Activated CD8-positive, alpha-beta memory T cell treated with anti-CD3 and anti-CD28 coated beads, Interleukin-2, amount 50 U/mL, for 24 hours (primary cell): ENCODE results near the gene TMEM179.

ENCODE experiments used
- DNase-seq: peaks from one replicate; pipeline ENCODE4 v3.0.0-alpha.2; 2020; ENCODE audit errors: extremely low read depth

TMEM179 gene

DNA sequence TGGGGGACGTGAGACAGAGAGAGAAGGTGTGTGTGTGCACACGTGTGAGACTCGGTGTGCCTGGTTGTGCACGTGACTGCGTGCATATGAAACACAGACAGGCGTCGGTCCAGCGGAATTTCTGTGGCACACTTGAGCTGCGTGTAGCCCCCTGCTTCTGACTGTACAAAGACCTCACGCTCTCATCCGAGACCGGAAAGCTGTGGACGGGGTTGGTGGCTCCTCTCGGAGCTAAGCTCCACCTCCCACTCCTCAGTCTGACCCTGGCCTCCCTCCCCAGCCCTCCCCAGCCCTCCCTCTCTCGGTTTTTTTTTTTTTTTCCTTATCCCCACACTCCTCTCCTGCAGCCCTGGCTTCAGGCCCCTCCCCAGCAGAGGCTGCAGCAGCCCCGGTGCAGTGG, 33.3 kb downstream of the TMEM179 start:
- DNase-seq = no peak

DNA sequence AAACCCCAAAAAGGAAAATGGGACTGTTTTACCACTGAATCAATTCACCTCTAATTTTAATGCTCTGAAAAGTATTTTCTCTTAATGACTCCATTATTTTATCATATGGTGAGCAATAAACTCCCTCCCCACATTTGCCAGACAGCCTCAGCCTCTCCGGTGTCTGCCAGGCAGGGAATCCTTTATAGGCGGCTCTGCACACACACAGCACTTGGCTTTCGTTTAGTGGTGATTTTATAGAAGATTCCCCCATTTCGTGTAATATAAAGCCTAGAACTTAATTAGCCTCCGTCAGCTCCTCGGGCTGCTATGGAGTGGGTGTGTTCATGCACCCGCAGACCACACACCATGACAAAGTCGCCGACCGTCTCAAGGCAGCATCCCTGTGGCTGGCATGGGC, 35.1 kb downstream of the TMEM179 start:
- DNase-seq = no peak

DNA sequence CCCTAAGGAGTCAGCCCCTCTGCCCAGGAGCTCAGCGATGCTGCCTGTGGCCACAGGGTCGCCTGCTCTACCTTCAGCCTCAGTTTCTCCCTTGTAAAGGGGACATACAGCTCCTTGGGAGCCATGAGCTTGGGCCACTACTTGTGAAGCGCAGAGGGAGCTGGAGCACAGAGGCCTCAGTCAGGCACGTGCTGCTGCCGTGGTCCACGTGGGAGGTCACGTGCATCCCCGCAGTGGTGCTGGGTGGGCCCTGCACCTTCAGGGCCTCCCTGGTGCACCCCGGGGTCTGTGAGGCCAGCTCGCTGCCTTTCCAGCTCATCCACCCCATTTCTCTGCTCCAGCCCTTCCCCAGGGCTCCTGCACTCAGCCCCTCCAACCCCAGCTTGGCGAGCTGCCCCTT, 36.0 kb downstream of the TMEM179 start:
- no peak for DNase-seq

DNA sequence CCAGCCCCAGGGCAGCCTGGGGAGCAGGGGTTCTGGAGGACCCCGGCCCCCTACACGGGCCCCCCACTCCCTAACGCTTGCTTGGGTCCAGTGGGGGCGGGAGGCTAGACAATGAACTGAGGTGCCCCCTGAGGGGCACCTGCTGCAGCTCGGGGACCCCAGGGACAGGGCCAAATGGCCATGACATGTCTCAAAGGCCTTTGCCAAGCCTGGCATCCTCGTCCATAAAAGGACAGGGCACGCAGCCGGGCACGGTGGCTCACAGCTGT, 36.7 kb downstream of the TMEM179 start:
- DNase-seq = no peak

DNA sequence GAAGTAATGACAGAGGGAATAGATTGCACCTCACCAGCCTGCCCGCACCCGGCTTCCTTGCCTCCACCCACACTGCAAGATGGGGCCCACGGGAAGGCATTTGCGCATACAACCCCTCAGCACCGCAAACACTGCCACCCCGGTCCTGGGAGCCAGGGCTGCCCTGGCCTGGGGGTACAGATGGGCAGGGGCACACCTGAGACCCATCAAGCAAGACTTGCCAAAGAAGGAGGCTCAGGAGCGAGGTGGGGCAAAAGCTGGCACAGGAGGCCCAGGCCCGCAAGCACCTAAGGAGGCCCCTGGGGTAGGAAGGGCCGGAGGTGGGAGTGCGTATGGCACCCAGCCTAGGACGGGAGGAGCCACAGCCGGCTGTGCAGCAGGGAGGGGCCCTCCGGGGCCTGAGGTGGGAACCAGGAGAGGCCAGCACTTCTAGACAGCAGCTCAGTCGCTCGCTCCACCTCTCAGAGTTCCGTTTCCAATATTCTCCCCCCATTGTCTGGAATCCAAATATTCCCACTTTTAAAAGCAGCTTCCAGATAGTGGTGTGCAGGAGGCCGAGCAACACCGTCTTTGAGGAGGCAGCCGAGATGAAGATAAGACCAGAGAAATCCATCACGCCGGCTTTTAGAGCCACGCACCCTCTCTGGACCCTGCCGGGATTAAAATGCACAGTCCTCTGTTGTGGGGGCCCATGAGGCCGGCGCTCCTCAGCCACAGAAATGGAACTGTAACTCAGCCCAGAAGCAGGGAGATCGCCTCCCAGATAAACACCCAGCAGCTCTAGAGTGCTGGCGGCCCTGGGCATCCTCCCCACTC, 37.2 kb downstream of the TMEM179 start:
- no peak for DNase-seq

DNA sequence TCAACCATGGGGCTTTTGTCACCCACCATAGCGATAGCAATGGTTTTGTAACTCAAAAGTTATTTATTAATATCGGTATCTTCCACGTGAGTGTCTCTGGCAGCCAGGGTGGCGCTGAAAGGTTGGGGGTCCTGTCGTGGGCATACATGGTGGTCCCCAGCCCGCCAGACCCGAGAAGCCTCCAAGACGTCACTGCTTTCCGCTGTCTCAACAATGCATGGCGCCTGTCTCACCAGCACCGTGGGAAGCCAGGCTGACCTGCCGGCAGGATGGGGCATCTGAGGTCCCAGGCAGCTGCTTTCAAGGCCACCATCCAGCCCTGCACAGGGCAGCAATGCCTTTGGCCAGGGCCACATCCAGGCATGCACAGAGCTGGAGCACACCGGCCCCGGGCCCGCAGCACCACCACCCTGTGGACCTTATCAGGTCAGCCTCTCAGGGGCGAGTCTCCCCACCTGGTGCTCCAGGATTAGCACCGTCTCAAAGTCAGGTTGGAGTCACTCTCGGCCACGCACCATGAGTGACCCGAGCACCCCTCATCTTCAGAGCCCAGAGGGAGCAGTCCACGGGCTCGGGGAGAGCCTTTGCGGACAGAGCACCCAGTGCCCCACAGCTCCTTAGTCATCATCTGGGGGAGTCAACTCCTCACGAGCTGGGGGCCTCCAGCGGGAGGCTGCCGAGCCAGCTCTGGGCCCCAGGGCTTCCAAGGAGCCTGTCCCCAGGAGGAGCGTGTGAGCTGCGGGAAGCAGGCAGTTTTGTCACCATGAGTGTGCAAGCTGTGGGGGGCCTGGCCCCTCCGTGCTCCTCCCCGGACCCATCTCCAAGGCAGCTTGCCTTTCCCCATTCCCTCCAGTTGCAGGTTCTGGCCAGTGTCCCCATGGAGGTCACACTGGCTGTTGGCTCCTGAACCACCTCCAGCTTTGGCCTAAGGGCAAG, 39.6 kb downstream of the TMEM179 start:
- DNase-seq = no peak

DNA sequence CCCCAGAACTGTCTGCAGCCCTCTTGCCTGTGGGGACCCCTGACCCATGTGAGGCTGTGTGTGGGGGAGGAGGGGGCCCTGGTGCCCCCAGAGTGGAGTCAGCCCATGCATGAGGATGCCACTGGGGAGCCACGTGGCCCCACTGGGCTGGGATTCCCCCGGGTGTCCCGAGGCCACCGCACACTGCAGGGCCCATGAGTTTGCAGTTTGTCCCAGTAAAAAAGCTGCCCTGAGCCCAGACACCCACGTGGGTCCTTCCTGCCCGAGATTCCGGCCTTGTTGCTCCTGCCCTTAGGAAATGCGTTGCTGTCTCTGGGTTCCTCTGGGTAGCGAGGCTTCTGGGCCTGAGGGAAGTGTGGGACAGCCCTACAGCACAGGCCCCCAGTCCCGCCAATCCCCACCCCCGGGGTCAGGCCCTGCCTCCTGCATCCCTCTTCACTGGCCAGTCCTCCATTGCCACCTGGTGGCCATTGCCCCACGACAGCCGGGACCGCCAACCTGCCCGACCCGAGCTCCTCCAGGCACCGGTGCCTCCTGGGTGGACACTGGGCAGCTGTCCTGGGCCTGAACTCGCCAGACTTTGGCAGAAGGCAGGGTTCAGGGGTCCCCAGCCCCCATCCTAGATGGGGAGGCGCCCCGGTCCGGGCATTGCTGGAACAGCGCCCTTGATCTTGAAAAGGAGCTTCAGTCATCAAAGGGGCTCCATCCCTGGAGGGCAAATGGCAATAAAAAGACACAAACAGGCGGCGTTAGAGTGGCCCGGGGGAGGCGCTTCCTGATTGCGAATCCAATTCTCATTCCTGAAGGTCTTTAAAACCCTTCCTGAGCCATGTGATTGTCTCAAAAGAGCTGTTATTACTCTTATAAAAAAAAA, 40.6 kb downstream of the TMEM179 start:
- DNase-seq = peak; percentile 12

DNA sequence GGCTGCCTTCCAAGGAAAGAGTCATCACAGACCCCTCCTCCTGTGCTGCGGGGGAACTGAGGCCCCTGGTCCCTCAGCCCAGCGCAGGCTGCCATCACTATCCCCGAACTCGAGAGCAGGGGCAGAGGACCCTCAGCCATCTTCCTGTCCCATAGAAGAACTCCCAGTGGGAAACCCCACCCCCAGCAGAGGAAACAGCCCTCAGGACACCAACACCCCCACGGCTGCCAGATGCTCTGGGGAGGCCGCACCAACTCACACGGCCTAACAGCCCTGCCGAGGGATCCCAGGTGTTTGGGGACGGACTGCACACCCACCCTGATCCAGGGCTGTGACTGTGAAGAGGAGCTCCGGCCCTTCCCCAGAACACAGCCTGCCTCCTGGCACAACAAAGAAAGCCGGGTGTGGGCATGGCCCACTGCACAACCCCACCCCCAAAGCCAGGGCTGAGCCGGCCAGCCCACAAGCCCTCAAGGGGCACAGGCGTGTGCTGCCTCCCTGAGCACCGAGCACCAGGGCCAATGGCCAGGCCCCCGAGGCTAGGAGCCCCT, 41.3 kb downstream of the TMEM179 start:
- DNase-seq = no peak

DNA sequence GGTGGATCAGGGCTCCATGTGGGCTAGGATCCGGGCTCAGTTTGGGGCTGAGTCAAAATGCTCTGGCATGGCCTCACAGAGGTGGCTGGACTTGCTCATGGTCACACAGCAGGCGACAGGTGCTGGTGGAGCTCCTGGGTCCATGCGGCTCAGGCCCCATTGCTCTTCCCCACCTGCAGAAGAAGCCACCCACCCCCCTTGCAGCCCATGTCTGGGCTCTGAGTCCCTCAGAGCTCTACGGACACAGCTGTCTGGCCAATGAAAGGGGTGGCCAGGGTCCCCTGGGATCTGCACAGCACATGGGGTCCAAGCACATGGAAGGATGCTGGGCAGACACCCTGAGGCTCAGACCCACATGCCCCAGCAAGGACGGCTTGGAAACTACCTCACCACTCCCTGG, 42.0 kb downstream of the TMEM179 start:
- no peak for DNase-seq

DNA sequence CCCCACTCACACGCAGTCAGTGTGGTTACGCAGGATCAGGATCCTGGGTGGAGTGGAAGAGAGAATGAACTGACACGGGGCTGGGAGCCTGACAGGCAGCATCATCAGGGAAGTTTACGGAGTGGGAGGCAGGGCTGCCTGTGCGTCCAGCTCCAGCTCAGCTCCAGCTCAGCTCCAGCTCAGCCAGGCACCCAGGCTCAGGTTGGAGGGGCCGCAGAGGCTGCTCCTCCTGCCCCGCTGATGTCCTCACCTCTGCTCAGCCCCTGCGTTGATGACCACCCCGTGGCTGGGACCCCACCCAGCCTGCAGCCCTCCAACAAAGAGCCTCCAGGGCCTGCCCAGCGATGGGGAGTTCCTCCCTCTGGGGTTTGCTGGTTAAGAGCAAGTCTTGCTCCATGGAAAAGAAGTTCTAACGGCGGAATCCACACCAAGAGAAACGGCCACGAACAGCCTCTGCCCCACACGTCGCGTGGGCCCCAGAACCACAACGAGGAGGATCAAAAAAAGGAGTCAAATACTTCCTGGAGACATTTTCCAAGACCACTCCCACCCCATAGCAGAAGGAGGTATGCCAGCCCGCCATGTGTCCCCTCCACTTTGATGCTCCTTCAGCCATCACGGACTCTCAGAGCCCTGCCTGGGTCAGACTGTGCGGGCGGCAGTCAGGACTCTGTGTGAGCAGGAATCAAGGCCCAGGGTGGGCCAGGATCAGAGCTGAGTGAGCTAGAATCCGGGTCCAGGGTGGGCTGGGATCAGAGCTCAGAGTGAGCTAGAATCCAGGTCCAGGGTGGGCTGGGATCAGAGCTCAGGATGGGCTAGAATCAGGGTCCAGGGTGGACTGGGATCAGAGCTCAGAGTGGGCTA, 42.7 kb downstream of the TMEM179 start:
- no peak for DNase-seq

DNA sequence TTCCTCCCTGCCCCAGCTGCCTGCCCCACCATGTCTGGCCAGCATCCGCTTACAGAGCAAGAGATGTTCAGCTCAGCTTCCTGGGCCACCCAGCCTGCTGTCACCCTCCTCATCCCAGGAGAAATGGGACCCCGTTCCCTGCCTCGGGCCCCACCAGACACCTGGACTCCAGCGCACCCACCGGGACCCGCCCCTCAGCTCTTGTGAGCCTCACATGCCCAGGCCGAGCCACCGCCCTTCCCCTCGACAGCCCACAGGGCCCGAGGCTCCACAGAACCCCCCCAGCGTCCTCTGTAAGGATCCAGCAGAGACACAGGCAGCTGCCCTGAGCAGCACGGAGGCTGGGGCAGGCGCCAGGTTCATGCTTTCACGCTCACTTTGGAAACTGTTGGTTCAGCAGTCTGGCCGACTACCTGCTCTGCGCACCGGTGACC, 43.4 kb downstream of the TMEM179 start:
- no peak for DNase-seq

DNA sequence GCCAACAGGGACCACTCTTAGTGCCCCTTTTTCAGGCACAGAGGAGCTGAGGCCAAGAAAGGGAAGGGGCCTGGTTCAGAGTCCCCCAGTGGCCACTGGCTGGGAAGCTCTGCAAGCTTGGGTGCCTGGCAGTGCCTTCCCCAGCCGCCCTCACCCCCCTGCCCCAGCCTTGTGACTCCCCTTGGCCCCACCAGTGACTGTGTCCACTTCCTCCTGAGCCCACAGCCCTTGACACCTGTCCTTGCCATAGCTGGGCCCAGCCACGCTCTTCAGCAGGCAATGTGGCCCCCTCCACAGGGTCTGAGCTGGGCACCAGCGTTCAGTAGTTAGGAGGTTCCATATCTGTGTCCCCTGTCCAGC, 44.0 kb downstream of the TMEM179 start:
- DNase-seq = no peak

DNA sequence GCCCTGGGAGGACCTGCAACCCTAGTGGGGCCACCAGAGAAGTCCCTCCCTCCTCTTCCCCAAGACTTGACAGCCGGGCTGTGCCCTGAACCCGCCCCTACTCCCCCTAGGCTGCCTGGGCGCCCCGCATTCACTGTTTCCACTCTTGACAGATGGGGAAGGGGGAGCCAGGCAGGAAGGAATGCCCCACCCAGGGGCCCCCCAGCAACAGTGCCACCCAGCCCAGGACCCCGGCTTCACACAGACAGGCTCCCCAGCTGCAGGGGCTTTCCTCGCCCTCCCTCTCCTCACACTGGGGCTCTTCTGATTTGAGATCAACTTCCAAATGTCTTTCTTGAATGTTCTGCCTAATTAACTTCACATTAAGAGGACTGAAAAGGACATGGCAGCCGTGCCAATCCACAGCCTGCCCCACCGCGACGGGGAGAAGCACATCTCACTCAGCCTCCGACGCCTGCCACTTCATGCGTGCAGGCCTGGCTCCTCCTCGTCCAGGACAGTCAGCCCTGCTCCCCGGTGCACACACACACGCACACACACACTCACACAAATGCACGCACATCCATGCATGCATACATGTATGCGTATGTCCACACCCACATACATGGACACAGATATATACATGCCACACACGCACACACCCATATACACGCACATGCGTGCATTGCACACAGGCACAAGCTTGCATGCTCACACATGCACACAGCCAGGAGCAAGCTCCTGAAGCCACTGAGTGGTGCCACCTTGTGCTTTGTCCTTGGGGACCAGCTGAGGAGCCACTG, 44.6 kb downstream of the TMEM179 start:
- DNase-seq = no peak

DNA sequence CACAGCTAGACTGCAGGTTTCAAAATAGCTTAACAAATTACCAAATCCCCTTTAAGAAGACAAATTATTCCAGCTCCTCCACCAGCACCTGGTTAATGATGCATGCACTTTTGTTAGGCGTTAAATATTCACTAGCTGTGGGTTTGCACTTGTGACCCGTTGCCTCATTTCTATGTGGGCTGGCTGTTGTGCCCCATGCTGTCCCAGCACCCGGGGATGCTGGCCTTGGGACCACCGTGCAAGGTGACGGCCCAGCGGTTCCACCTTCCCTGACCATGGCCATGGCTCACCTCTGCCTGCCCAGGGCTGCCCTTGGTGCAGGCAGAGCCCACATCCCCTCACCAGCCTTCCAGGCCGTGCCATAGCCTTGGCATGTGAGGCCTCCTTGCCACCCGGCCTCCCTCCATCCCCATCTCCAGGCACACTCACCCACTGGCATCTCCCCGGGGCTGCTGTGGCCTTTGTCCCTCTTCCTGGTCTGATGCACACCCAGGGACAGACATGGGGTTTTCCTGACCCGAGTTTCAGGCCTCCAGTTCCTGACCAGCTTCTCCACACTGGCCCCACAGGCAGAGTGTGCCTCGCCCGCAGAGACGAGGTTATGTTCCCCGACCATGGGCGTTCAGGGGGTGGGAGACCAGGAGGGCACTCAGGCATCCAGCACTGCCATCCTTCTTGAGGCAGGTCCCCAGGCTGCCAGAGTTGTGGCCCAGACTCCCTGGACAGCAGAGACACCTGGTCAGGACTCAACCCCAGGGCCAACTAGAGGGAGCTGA, 45.4 kb downstream of the TMEM179 start:
- DNase-seq = no peak

DNA sequence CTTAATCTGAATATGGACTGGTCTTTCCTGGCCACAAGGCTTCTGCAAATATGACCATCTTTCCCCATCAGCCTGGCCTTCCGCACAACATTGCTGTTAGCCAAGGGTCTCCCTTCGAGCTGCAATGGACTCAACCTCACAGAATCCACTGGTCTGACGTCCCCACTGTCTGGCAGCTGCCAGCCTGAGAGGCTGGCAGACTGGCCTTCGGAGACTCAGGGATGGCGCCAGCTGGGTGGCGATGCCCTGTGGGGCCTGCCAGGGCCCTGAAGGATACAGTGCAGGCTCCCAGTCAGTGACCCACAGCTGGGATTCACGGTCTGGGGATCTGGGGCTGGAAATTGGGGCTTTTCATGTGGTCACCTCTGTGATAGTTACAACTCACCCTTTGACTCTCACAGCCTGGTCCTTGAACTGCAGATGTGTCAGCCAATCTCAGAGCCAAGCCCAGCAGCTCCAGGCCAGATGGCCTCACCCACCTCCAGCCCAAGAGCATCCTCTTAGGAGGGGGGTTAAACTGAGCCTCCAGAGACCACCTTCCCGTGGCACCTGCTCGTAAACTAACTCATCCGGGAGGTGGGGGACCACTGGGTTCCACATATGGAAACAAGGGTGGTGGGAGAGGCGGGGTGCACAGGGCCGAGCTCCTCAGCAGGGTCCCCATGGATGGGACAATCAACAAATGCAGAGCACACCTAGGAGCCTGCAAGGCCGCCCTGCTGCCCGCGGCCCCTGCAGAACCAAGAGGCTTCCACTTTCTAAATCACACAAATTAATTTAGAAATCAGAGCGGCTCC, 46.1 kb downstream of the TMEM179 start:
- no peak for DNase-seq

DNA sequence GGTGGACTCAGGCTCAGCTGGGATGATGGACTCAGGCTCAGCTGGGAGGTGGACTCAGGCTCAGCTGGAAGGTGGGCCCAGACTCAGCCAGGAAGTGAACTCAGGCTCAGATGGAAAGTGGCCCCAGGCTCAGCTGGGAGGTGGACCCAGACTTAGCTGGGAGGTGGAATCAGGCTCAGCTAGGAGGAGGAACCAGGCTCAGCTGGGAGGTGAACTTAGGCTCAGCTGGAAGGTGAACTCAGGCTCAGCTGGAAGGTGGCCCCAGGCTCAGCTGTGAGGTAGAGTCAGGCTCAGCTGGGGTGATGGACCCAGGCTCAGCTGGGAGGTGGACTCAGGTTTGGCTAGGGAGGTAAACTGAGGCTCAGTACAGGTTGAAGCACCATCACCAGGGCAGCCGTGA, 46.8 kb downstream of the TMEM179 start:
- DNase-seq = no peak

DNA sequence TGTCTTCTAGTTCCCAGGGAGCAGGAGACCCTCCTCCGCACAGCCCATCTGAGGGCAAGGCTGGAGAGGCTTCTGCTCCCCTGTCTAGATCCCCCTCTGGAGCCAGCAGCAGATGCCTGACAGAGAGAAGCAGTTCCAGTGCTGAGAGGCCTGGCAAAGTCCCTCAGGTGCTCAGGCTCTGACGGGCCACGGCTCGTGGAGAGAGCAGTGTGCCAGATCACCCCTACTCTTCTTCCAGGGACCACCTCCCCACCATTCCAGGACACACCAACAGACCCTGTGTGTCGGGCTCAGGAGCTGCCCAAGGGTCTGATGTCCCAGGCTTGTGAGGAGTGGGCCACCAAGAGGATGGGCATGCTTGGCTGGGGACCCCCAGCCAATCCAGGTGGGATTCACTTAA, 47.5 kb downstream of the TMEM179 start:
- no peak for DNase-seq

DNA sequence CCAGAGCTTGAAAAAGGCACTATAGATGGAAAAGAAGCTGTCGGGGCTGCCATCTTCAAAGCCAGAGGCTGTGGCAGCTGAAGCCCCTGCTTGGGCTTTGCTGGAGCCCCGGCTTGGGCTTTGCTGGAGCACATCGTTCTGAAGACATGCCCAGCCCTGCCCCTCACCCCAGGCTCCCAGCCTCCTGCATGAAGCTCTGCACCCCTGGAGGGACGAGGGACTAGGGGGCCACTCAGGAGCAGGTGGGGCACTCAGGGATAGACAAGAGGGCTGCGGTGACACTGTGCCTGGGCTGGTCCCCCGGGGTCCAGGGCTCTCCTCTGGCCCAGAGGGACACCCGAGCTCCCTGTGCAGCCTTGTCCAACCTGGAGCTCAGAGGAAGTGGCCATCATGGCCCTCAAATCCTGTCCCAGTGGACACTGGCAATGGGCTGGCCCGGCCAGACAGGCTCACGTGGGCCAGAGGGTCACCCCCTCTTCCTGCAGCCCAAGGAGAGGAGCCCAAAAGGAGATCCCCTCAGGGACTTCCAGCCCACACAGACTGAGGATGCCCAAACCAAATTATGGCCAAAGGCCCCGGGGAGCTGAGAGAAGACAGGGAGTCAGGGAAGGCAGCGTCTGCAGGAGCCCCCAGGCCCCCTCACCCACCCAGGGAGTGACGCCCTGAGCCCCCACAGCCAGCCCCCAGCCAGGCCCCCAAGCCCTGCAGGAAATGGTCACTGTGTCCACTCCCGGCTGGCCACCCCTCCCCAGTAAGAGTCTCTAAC, 48.1 kb downstream of the TMEM179 start:
- no peak for DNase-seq
